BJ (cell line): ENCODE measurements around the gene CDKN2B-AS1. TPM values are rescaled to one million over a fixed set of nuclear protein-coding genes. Genes with fewer than 3 reads are reported as not detected.

ENCODE experiments used
- CTCF ChIA-PET: fragments of 350-600 bp; formaldehyde crosslinking; extraction: SDS; loops from one replicate; lab custom pipeline; 2021; ENCODE audit warnings: antibody characterized with exemption, inconsistent platforms; lab: Yijun Ruan, JAX
- POLR2A ChIA-PET: fragments of 300-600 bp; sonication (Branson Sonifier 250); formaldehyde crosslinking; extraction: SDS; loops from one replicate; lab custom pipeline; 2021; ENCODE audit warnings: antibody characterized with exemption; lab: Charles Lee
- DNase-seq: peaks from one replicate; pipeline ENCODE4 v3.0.0-alpha.2; 2011; ENCODE audit warnings: low read depth
- H3K27me3 ChIP-seq: 2 replicates; pipeline ENCODE4 v1.6.0; 2011; ENCODE audit warnings: low read length; ENCODE audit not compliant: control insufficient read depth, insufficient read depth
- H3K36me3 ChIP-seq: 2 replicates; pipeline ENCODE4 v1.5.1; 2011; ENCODE audit warnings: low read length; ENCODE audit not compliant: control insufficient read depth, insufficient read depth
- H3K4me3 ChIP-seq: 2 replicates; pipeline ENCODE4 v1.5.1; 2011; ENCODE audit warnings: low read depth, mild to moderate bottlenecking, control low read depth, low read length
- polyA plus RNA-seq: library from polyadenylated mRNA; depleted of rRNA; stranded (reverse); fragments of >200 nt; gene quantifications from 2 replicates; pipeline ENCODE4 v1.2.3, GENCODE V29; 2011
- TF ChIP-seq, protein P1 (sequence below): IDR thresholded peaks from 2 replicates; pipeline ENCODE4 v1.5.1; 2011; ENCODE audit warnings: low read depth, mild to moderate bottlenecking, control low read depth, inconsistent platforms, low read length, moderate library complexity; ENCODE audit not compliant: insufficient read depth

Gene CDKN2B-AS1
- polyA plus RNA-seq, 1 experiment, result 0.59 TPM

DNA sequence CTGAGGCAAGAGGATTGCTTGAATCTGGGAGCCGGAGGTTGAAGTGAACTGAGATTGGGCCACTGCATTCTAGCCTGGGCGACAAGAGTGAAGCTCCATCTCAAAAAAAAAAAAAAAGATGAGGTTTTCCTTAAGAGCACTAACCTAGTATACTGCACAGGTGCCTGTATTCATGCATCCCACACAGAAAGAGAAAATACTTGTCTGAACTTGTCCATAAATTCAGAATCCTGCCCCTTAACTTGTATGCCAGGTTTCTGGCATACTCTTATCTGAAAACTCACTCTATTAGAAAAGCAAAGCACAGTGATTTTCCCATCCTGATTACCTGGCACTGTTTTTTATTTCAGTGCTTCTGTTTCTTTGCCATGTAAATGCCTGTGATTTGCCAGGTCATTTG lies 139.8 kb downstream of the CDKN2B-AS1 start:
- no peak overlapping the region for H3K4me3 ChIP-seq
- CTCF ChIA-PET, result no interaction called here
- TF ChIP-seq, protein P1, sequence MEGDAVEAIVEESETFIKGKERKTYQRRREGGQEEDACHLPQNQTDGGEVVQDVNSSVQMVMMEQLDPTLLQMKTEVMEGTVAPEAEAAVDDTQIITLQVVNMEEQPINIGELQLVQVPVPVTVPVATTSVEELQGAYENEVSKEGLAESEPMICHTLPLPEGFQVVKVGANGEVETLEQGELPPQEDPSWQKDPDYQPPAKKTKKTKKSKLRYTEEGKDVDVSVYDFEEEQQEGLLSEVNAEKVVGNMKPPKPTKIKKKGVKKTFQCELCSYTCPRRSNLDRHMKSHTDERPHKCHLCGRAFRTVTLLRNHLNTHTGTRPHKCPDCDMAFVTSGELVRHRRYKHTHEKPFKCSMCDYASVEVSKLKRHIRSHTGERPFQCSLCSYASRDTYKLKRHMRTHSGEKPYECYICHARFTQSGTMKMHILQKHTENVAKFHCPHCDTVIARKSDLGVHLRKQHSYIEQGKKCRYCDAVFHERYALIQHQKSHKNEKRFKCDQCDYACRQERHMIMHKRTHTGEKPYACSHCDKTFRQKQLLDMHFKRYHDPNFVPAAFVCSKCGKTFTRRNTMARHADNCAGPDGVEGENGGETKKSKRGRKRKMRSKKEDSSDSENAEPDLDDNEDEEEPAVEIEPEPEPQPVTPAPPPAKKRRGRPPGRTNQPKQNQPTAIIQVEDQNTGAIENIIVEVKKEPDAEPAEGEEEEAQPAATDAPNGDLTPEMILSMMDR, result no peak

DNA sequence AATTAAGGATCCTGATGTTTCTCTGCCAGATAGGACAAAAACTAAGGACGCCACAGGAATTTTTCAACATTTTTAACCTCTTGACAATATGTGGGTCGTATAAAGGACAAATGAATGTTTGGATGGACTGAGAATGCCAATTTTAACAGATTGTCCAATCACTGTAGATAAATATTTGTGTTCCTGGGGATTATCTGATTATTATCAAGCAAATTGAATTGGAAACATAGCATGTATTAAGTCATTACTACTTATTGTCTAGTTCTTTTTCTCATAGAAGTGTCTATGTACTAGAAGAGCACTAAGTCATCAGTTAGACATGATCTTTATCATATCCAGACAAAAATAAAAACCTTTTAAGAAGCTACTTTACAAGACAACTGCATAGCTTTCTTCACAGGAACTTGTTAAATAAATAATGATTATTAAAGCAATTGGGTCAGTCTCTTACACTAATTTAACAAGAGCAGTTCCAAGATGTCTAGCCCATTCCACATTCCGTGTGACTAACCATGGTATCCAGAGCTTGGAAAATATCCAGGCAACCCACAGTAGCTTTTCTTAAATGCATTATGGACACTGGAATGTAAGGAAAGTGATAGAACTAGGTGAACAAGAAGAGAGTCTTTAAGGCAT lies 142.0 kb downstream of the CDKN2B-AS1 start:
- ChIA-PET POLR2A (no interaction called here), CTCF (interaction anchor here (0.6 to 1.0 kb wide), 3 partner anchors 11 to 18 kb away, joined by 3 to 4 read pairs (median 3); no protein-coding TSS in a partner anchor)
- TF ChIP-seq, protein P1, result no peak
- no peak overlapping the region for H3K4me3 ChIP-seq
- peak; percentile 86 for DNase-seq
- peaks cover 1% of the 10 kb centered on the region; the same call in 1 of the 2 replicates for H3K27me3 ChIP-seq
- no peaks in the 10 kb centered on the region for H3K36me3 ChIP-seq

More for the DNA sequence above, 139.8 kb downstream of the CDKN2B-AS1 start:
- H3K27me3 ChIP-seq, result peaks cover 1% of the 10 kb centered on the region; the same call in 1 of the 2 replicates
- no peak for DNase-seq
- H3K36me3 ChIP-seq, result no peaks in the 10 kb centered on the region
- POLR2A ChIA-PET, result interaction anchor here (0.6 kb wide), 1 partner anchor 31 kb away, joined by 4 read pairs; no protein-coding TSS in a partner anchor

DNA sequence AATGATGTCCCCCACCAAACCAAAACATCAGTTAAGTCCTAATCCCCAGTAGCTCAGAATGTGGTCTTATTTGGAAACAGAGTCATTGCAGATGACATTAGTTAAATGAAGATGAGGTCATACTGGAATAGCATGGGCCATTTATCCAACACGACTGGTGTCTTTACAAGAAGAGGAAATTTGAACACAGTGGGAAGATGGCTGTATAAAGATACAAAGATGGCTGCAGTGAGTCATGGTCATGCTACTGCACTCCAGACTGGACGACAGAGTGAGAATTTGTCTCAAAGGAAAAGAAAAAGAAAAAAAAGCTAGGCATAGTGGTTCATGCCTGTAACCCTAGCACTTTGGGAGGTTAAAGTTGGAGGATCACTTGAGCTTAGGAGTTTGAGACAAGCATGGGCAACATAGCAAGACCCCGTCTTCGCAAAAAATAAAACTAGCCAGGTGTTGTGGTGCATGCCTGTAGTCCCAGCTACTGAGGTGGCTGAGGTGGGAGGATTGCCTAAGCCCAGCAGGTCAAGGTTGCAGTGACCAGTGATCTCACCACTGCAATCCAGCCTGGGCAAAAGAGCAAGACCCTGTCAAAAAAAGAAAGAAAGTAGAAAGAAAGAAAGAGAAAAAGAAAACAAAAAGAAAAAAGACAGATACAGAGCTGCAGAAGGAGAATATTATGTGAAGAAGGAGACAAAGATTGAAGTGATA lies 144.5 kb downstream of the CDKN2B-AS1 start:
- ChIA-PET CTCF (interaction anchor here (1.6 kb wide), 1 partner anchor 16 kb away, joined by 4 read pairs; no protein-coding TSS in a partner anchor), POLR2A (no interaction called here)
- H3K27me3 ChIP-seq, result no peaks in the 10 kb centered on the region; the same call in 1 of the 2 replicates

DNA sequence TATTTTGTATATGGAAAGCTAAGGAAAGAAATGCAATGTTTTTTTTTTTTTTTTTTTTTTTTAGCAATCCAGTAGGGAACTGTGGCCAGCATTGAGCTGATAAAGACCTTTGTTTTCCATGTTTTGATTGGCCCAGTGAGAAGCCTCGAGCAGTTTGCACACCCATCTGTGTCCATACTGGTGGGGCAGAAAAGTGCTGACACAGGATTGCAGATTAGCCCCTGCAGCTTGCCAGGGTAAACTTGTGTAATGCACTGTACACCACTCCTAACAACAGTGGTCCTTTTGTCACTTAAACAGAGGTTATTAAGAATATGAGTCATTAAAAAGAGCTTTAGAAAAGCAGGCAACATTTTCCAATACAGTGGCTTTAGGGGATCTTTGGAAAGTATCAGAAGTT lies 147.3 kb downstream of the CDKN2B-AS1 start:
- ChIA-PET CTCF (interaction anchor here (0.9 kb wide), 1 partner anchor 133 kb away, joined by 3 read pairs; the partner anchor contains the start of gene CDKN2B), POLR2A (interaction anchor here (0.7 kb wide), 1 partner anchor 25 kb away, joined by 15 read pairs; no protein-coding TSS in a partner anchor)
- no peak overlapping the region for H3K4me3 ChIP-seq
- DNase-seq, result no peak
- no peaks in the 10 kb centered on the region for H3K36me3 ChIP-seq
- H3K27me3 ChIP-seq, result no peaks in the 10 kb centered on the region
- TF ChIP-seq, protein P1, result no peak

More for the DNA sequence above, 144.5 kb downstream of the CDKN2B-AS1 start:
- no peak for DNase-seq
- no peaks in the 10 kb centered on the region for H3K36me3 ChIP-seq
- H3K4me3 ChIP-seq, result no peak overlapping the region
- TF ChIP-seq, protein P1, result no peak

DNA sequence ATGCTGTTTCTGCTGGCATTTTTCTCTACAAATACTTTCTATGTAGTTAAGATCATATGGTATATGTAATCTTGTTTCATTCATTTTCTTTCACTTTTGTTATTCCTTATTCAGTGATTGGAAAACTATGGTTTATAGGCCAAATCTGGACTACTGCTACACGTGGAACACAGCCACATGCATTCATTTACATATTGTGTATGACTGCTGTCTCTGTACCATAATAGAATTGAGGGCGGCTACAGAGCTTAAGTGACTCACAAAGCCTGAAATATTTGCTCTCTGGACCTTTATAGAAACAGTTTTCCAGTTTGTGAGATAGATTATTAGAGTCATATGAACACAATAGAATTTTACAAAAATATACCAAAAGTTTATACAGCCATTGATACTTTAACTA lies 148.1 kb downstream of the CDKN2B-AS1 start:
- ChIA-PET POLR2A (no interaction called here), CTCF (interaction anchor here (1.1 to 1.3 kb wide), 3 partner anchors 11 to 45 kb away, joined by 3 to 4 read pairs (median 3); no protein-coding TSS in a partner anchor)
- no peaks in the 10 kb centered on the region for H3K27me3 ChIP-seq
- H3K4me3 ChIP-seq, result no peak overlapping the region
- TF ChIP-seq, protein P1, result no peak
- H3K36me3 ChIP-seq, result no peaks in the 10 kb centered on the region
- DNase-seq, result no peak
